Mesodermal cell (in vitro differentiated cells): ENCODE results near the gene C9orf85.

ENCODE experiments used
- H3K27ac ChIP-seq: 2 replicates; pipeline ENCODE4 v1.7.0; 2013; ENCODE audit warnings: mild to moderate bottlenecking, low read depth, low read length, moderate library complexity; ENCODE audit not compliant: severe bottlenecking
- H3K36me3 ChIP-seq: 2 replicates; pipeline ENCODE4 v1.7.1; 2013; ENCODE audit warnings: mild to moderate bottlenecking, low read length, moderate library complexity; ENCODE audit not compliant: control insufficient read depth, insufficient read depth
- H3K4me1 ChIP-seq: one replicate; pipeline ENCODE4 v1.7.1; 2013; ENCODE audit warnings: mild to moderate bottlenecking, low read length; ENCODE audit not compliant: insufficient read depth, control insufficient read depth, poor library complexity, severe bottlenecking
- H3K4me3 ChIP-seq: 2 replicates; pipeline ENCODE4 v1.7.0; 2013; ENCODE audit warnings: low read length, control low read depth, mild to moderate bottlenecking; ENCODE audit not compliant: insufficient read depth, poor library complexity, severe bottlenecking; ENCODE audit errors: extremely low read depth
- H3K9me3 ChIP-seq: 2 replicates; pipeline ENCODE4 v1.7.1; 2013; ENCODE audit warnings: mild to moderate bottlenecking, low read length, moderate library complexity; ENCODE audit not compliant: control insufficient read depth
- WGBS, 2 experiments: methylation state at CpG; one replicate each; pipeline ENCODE4 v1.1.5; 2013; ENCODE audit warnings: missing lambda C conversion rate in 2 of 2; ENCODE audit not compliant: insufficient coverage in 2 of 2; 5-methylcytosine and 5-hydroxymethylcytosine counted together

Gene C9orf85

GRCh38 chr9:71925834-71926233, 14.4 kb downstream of the C9orf85 start:
- H3K4me1 ChIP-seq: no peaks in the 10 kb centered on the region
- no peaks in the 10 kb centered on the region for H3K36me3 ChIP-seq
- no peak overlapping the region for H3K27ac ChIP-seq
- no peaks in the 10 kb centered on the region for H3K9me3 ChIP-seq
- no peak overlapping the region for H3K4me3 ChIP-seq

- Histone ChIP-seq H3K4me3 (no peak overlapping the region), H3K4me1 (no peaks in the 10 kb centered on the region), H3K9me3 (no peaks in the 10 kb centered on the region), H3K36me3 (peaks cover 3% of the 10 kb centered on the region), H3K27ac (no peak overlapping the region)
- 88% methylated on average over 1 of the region's 1 CpG; no CpG with 5 or more reads in 1 of the 2 experiments for WGBS, 2 experiments
Measured at GRCh38 chr9:71928376-71928775, 16.9 kb downstream of the C9orf85 start.

- no CpG with 5 or more reads among the region's 2 CpGs for WGBS, 2 experiments
- no peak overlapping the region for H3K4me3 ChIP-seq
- no peaks in the 10 kb centered on the region for H3K4me1 ChIP-seq
- H3K27ac ChIP-seq: no peak overlapping the region
- H3K36me3 ChIP-seq: peaks cover 3% of the 10 kb centered on the region
- no peaks in the 10 kb centered on the region for H3K9me3 ChIP-seq
Measured at GRCh38 chr9:71928806-71929205, 17.4 kb downstream of the C9orf85 start.

GRCh38 chr9:71929223-71929622, 17.8 kb downstream of the C9orf85 start:
- 86% methylated on average over 2 of the region's 2 CpGs; no CpG with 5 or more reads in 1 of the 2 experiments for WGBS, 2 experiments
- no peaks in the 10 kb centered on the region for H3K9me3 ChIP-seq
- H3K36me3 ChIP-seq: peaks cover 3% of the 10 kb centered on the region
- no peak overlapping the region for H3K4me3 ChIP-seq
- no peaks in the 10 kb centered on the region for H3K4me1 ChIP-seq
- no peak overlapping the region for H3K27ac ChIP-seq

GRCh38 chr9:71929791-71930440, 18.5 kb downstream of the C9orf85 start:
- Histone ChIP-seq H3K27ac (no peak overlapping the region), H3K4me3 (no peak overlapping the region)
- WGBS, 2 experiments: 100% methylated on average over 2 of the region's 2 CpGs; no CpG with 5 or more reads in 1 of the 2 experiments

GRCh38 chr9:71931166-71931565, 19.7 kb downstream of the C9orf85 start:
- Histone ChIP-seq H3K9me3 (no peaks in the 10 kb centered on the region), H3K4me1 (no peaks in the 10 kb centered on the region), H3K4me3 (no peak overlapping the region), H3K36me3 (peaks cover 3% of the 10 kb centered on the region), H3K27ac (no peak overlapping the region)
- whole genome bisulfite sequencing, 2 experiments: 86% methylated on average over 1 of the region's 2 CpGs; no CpG with 5 or more reads in 1 of the 2 experiments

More at GRCh38 chr9:71929791-71930440, 18.5 kb downstream of the C9orf85 start:
- peaks cover 3% of the 10 kb centered on the region for H3K36me3 ChIP-seq
- no peaks in the 10 kb centered on the region for H3K4me1 ChIP-seq
- H3K9me3 ChIP-seq: no peaks in the 10 kb centered on the region

GRCh38 chr9:71936066-71936465, 24.6 kb downstream of the C9orf85 start:
- H3K9me3 ChIP-seq: no peaks in the 10 kb centered on the region
- WGBS, 2 experiments: 40 to 63% methylated on average over 1 of the region's 1 CpG
- no peak overlapping the region for H3K4me3 ChIP-seq
- H3K36me3 ChIP-seq: peaks cover 3% of the 10 kb centered on the region
- no peak overlapping the region for H3K27ac ChIP-seq
- H3K4me1 ChIP-seq: no peaks in the 10 kb centered on the region

- Histone ChIP-seq H3K36me3 (peaks cover 2% of the 10 kb centered on the region), H3K27ac (no peak overlapping the region), H3K4me1 (no peaks in the 10 kb centered on the region), H3K9me3 (no peaks in the 10 kb centered on the region), H3K4me3 (no peak overlapping the region)
- WGBS, 2 experiments: 77% methylated on average over 2 of the region's 4 CpGs; no CpG with 5 or more reads in 1 of the 2 experiments
Measured at GRCh38 chr9:71937070-71937625, 25.7 kb downstream of the C9orf85 start.

- no CpG with 5 or more reads among the region's 1 CpG for WGBS, 2 experiments
- no peak overlapping the region for H3K4me3 ChIP-seq
- no peak overlapping the region for H3K27ac ChIP-seq
- no peaks in the 10 kb centered on the region for H3K4me1 ChIP-seq
- no peaks in the 10 kb centered on the region for H3K9me3 ChIP-seq
- no peaks in the 10 kb centered on the region for H3K36me3 ChIP-seq
Measured at GRCh38 chr9:71937898-71938297, 26.5 kb downstream of the C9orf85 start.

GRCh38 chr9:71941060-71941568, 29.7 kb downstream of the C9orf85 start:
- no peaks in the 10 kb centered on the region for H3K4me1 ChIP-seq
- no peak overlapping the region for H3K27ac ChIP-seq
- no peaks in the 10 kb centered on the region for H3K36me3 ChIP-seq
- no peaks in the 10 kb centered on the region for H3K9me3 ChIP-seq
- H3K4me3 ChIP-seq: no peak overlapping the region
- WGBS, 2 experiments: no CpG with 5 or more reads among the region's 2 CpGs

GRCh38 chr9:71941998-71942567, 30.6 kb downstream of the C9orf85 start:
- no peaks in the 10 kb centered on the region for H3K9me3 ChIP-seq
- H3K4me1 ChIP-seq: no peaks in the 10 kb centered on the region
- no peak overlapping the region for H3K4me3 ChIP-seq
- no peak overlapping the region for H3K27ac ChIP-seq
- H3K36me3 ChIP-seq: no peaks in the 10 kb centered on the region
- WGBS, 2 experiments: 100% methylated on average over 2 of the region's 2 CpGs
